ENCODE measurements around the gene BICD1.

DNA sequence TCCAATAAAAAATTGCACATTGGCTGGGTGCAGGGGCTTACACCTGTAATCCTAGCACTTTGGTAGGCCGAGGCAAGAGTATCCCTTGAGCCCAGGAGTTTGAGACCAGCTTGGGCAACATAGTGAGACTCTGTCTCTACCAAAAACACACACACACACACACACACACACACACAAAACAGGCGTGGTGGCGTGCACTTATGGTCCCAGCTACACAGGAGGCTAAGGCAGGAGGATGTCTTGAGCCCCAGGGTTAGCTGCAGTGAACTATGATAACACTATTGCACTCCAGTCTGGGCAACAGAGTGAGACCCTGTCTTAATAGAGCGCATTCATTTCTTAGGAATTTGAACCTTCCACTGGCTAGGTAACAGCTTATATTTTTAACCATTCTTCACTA, 42.9 kb upstream of the BICD1 start:
- TF ChIP-seq EP300 (IDR thresholded peaks at IDR 0.05; ENCODE audit: borderline replicate concordance in 1 of 2, low read depth in 1 of 2, low read length in 1 of 2): no peak
- no peak for TF ChIP-seq RCOR1 (IDR thresholded peaks at IDR 0.05; ENCODE audit: low read length)
- TF ChIP-seq, protein P1, sequence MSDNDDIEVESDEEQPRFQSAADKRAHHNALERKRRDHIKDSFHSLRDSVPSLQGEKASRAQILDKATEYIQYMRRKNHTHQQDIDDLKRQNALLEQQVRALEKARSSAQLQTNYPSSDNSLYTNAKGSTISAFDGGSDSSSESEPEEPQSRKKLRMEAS (IDR thresholded peaks at IDR 0.05; ENCODE audit: low read depth): no peak
- no peak for TF ChIP-seq JUND (IDR thresholded peaks at IDR 0.05)
- no peak for TF ChIP-seq POLR2AphosphoS5 (IDR thresholded peaks at IDR 0.05; ENCODE audit: low read depth, low read length)
- TF ChIP-seq, protein P2, sequence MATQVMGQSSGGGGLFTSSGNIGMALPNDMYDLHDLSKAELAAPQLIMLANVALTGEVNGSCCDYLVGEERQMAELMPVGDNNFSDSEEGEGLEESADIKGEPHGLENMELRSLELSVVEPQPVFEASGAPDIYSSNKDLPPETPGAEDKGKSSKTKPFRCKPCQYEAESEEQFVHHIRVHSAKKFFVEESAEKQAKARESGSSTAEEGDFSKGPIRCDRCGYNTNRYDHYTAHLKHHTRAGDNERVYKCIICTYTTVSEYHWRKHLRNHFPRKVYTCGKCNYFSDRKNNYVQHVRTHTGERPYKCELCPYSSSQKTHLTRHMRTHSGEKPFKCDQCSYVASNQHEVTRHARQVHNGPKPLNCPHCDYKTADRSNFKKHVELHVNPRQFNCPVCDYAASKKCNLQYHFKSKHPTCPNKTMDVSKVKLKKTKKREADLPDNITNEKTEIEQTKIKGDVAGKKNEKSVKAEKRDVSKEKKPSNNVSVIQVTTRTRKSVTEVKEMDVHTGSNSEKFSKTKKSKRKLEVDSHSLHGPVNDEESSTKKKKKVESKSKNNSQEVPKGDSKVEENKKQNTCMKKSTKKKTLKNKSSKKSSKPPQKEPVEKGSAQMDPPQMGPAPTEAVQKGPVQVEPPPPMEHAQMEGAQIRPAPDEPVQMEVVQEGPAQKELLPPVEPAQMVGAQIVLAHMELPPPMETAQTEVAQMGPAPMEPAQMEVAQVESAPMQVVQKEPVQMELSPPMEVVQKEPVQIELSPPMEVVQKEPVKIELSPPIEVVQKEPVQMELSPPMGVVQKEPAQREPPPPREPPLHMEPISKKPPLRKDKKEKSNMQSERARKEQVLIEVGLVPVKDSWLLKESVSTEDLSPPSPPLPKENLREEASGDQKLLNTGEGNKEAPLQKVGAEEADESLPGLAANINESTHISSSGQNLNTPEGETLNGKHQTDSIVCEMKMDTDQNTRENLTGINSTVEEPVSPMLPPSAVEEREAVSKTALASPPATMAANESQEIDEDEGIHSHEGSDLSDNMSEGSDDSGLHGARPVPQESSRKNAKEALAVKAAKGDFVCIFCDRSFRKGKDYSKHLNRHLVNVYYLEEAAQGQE (IDR thresholded peaks at IDR 0.05; ENCODE audit: low read depth, low read length): no peak
- TF ChIP-seq, protein P3, sequence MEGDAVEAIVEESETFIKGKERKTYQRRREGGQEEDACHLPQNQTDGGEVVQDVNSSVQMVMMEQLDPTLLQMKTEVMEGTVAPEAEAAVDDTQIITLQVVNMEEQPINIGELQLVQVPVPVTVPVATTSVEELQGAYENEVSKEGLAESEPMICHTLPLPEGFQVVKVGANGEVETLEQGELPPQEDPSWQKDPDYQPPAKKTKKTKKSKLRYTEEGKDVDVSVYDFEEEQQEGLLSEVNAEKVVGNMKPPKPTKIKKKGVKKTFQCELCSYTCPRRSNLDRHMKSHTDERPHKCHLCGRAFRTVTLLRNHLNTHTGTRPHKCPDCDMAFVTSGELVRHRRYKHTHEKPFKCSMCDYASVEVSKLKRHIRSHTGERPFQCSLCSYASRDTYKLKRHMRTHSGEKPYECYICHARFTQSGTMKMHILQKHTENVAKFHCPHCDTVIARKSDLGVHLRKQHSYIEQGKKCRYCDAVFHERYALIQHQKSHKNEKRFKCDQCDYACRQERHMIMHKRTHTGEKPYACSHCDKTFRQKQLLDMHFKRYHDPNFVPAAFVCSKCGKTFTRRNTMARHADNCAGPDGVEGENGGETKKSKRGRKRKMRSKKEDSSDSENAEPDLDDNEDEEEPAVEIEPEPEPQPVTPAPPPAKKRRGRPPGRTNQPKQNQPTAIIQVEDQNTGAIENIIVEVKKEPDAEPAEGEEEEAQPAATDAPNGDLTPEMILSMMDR (IDR thresholded peaks at IDR 0.05): no peak
- no peak for TF ChIP-seq RAD21 (IDR thresholded peaks at IDR 0.05; ENCODE audit: low read length)
- no peak for TF ChIP-seq EZH2phosphoT487 (IDR thresholded peaks at IDR 0.05; ENCODE audit: borderline replicate concordance, low read depth)
- TF ChIP-seq TAF1 (IDR thresholded peaks at IDR 0.05; ENCODE audit: borderline replicate concordance, low read depth, low read length): no peak
- no peak for TF ChIP-seq YY1 (IDR thresholded peaks at IDR 0.05; ENCODE audit: low read depth)
- TF ChIP-seq RFX5 (IDR thresholded peaks at IDR 0.05; ENCODE audit: low read length): no peak
- TF ChIP-seq, protein P4, sequence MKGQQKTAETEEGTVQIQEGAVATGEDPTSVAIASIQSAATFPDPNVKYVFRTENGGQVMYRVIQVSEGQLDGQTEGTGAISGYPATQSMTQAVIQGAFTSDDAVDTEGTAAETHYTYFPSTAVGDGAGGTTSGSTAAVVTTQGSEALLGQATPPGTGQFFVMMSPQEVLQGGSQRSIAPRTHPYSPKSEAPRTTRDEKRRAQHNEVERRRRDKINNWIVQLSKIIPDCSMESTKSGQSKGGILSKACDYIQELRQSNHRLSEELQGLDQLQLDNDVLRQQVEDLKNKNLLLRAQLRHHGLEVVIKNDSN (IDR thresholded peaks at IDR 0.05; ENCODE audit: borderline replicate concordance, low read depth): no peak
